SK-N-SH (cell line): ENCODE results near the gene CDX1.

Source experiments
- MXI1 ChIP-seq: IDR thresholded peaks from 2 replicates; pipeline ENCODE4 v1.6.1; 2012; ENCODE audit warnings: mild to moderate bottlenecking, low read depth, low read length, improper control_type of control experiment
- NFIC ChIP-seq: IDR thresholded peaks from 2 replicates; pipeline ENCODE4 v1.4.0; 2012; ENCODE audit warnings: borderline replicate concordance
- RCOR1 ChIP-seq: fragments of 150-350 bp; IDR thresholded peaks from 2 replicates; pipeline ENCODE4 v1.6.1; 2017; ENCODE audit warnings: antibody characterized with exemption, low read length
- TF ChIP-seq, protein P1 (sequence below): fragments of 200-600 bp; sonication (generic); IDR thresholded peaks from 2 replicates; pipeline ENCODE4 v1.6.1; 2017; ENCODE audit warnings: antibody characterized with exemption, mild to moderate bottlenecking, moderate library complexity
- TF ChIP-seq, protein P2 (sequence below): IDR thresholded peaks from 2 replicates; pipeline ENCODE4 v1.6.1; 2012; ENCODE audit warnings: mild to moderate bottlenecking, low read depth, low read length, moderate library complexity

DNA sequence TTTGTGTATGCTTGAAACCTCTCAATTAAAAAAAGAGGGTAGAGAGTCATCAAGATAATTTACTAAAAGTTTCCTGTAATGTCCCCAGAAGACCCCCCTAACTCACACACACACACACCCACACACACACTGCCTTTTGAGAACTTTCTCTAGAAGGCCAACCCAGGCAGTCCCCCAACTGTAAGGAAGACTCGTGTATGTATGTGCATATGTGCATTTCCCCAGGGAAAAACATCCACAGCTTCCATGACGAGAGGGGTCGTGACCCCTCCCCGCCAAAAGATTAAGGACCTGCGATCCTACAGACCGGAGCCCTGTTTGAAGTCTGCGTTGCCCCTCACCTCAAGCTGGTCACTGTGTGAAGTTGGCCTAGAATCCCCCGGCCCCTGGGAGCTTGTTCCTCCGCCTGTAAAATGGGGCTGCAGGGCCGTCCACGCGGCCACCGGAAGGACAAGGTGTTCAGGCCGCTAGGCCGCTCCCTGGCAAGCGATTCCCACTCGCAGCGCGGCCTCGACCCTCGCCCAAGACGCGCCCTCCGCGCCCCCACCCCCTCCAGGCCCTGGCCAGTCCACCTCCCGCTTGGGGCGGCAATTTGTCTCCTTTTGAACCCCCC, 435 bp upstream of the CDX1 start:
- no peak for TF ChIP-seq MXI1
- TF ChIP-seq, protein P1, sequence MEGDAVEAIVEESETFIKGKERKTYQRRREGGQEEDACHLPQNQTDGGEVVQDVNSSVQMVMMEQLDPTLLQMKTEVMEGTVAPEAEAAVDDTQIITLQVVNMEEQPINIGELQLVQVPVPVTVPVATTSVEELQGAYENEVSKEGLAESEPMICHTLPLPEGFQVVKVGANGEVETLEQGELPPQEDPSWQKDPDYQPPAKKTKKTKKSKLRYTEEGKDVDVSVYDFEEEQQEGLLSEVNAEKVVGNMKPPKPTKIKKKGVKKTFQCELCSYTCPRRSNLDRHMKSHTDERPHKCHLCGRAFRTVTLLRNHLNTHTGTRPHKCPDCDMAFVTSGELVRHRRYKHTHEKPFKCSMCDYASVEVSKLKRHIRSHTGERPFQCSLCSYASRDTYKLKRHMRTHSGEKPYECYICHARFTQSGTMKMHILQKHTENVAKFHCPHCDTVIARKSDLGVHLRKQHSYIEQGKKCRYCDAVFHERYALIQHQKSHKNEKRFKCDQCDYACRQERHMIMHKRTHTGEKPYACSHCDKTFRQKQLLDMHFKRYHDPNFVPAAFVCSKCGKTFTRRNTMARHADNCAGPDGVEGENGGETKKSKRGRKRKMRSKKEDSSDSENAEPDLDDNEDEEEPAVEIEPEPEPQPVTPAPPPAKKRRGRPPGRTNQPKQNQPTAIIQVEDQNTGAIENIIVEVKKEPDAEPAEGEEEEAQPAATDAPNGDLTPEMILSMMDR: no peak
- TF ChIP-seq RCOR1: no peak
- TF ChIP-seq NFIC: no peak
- TF ChIP-seq, protein P2, sequence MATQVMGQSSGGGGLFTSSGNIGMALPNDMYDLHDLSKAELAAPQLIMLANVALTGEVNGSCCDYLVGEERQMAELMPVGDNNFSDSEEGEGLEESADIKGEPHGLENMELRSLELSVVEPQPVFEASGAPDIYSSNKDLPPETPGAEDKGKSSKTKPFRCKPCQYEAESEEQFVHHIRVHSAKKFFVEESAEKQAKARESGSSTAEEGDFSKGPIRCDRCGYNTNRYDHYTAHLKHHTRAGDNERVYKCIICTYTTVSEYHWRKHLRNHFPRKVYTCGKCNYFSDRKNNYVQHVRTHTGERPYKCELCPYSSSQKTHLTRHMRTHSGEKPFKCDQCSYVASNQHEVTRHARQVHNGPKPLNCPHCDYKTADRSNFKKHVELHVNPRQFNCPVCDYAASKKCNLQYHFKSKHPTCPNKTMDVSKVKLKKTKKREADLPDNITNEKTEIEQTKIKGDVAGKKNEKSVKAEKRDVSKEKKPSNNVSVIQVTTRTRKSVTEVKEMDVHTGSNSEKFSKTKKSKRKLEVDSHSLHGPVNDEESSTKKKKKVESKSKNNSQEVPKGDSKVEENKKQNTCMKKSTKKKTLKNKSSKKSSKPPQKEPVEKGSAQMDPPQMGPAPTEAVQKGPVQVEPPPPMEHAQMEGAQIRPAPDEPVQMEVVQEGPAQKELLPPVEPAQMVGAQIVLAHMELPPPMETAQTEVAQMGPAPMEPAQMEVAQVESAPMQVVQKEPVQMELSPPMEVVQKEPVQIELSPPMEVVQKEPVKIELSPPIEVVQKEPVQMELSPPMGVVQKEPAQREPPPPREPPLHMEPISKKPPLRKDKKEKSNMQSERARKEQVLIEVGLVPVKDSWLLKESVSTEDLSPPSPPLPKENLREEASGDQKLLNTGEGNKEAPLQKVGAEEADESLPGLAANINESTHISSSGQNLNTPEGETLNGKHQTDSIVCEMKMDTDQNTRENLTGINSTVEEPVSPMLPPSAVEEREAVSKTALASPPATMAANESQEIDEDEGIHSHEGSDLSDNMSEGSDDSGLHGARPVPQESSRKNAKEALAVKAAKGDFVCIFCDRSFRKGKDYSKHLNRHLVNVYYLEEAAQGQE: no peak
